Measurements from ENCODE around the gene OTOS. TPM values are rescaled to one million over a fixed set of nuclear protein-coding genes. Genes with fewer than 3 reads are reported as not detected.

OTOS gene
- total RNA-seq, 1 experiment from 2014 or later = not detected

- Histone ChIP-seq H3K27ac (ENCODE audit: low read length) (no peak overlapping the region), H3K27me3 (ENCODE audit: control insufficient read depth, insufficient read depth, low read length) (peaks cover 12% of the 10 kb centered on the region), H3K4me3 (ENCODE audit: low read depth in 2 of 2, low read length in 2 of 2) (no peak overlapping the region), H3K9me3 (ENCODE audit: control insufficient read depth, insufficient read depth, low read depth, low read length) (no peaks in the 10 kb centered on the region), H3K36me3 (ENCODE audit: control insufficient read depth, insufficient read depth, low read length) (no peaks in the 10 kb centered on the region), H3K4me1 (ENCODE audit: control insufficient read depth, insufficient read depth, low read length) (no peaks in the 10 kb centered on the region)
- TF ChIP-seq SIN3A (IDR thresholded peaks at IDR 0.05; ENCODE audit: borderline replicate concordance, insufficient read depth, low read depth, low read length) = no peak
- TF ChIP-seq TCF7L2 (IDR thresholded peaks at IDR 0.05; ENCODE audit: low read depth, low read length) = no peak
- no peak for TF ChIP-seq REST (IDR thresholded peaks at IDR 0.05; ENCODE audit: insufficient read depth in 1 of 2, low read depth in 2 of 2, low read length in 1 of 2)
- TF ChIP-seq CTCF (IDR thresholded peaks at IDR 0.05) = no peak
- no peak for TF ChIP-seq POLR2AphosphoS5 (IDR thresholded peaks at IDR 0.05; ENCODE audit: low read depth, low read length)
- no peak for ATAC-seq
- no peak for DNase-seq (ENCODE audit: low read depth, low spot score)
- no TSS peak for BruUV-seq (replicated peaks)
- POLR2A ChIA-PET = no interaction called here
- intact Hi-C loops (cut with micrococcal nuclease; ENCODE audit: unreplicated experiment) (no loop called here), in situ Hi-C loops (cut with HindIII; ENCODE audit: low pct_unique_long_range_greater_than_20kb, low sequenced_read_pairs) (no loop called here)
- CTCF ChIA-PET = no interaction called here
Observed at GRCh38 chr2:240182001-240182400, 41.5 kb upstream of the OTOS start.

GRCh38 chr2:240179941-240180666, 39.6 kb upstream of the OTOS start:
- ChIA-PET CTCF (no interaction called here), POLR2A (no interaction called here)
- no peaks in the 10 kb centered on the region for H3K4me1 ChIP-seq (ENCODE audit: control insufficient read depth, insufficient read depth, low read length)
- H3K4me3 ChIP-seq (ENCODE audit: low read depth in 2 of 2, low read length in 2 of 2) = no peak overlapping the region
- H3K27me3 ChIP-seq (ENCODE audit: control insufficient read depth, insufficient read depth, low read length) = peaks cover 28% of the 10 kb centered on the region
- in situ Hi-C loops (cut with HindIII; ENCODE audit: low pct_unique_long_range_greater_than_20kb, low sequenced_read_pairs) = no loop called here
- no peak; the same call in 1 of the 2 replicates for ATAC-seq
- H3K36me3 ChIP-seq (ENCODE audit: control insufficient read depth, insufficient read depth, low read length) = no peaks in the 10 kb centered on the region
- no peak for TF ChIP-seq POLR2AphosphoS5 (IDR thresholded peaks at IDR 0.05; ENCODE audit: low read depth, low read length)
- TF ChIP-seq CTCF (IDR thresholded peaks at IDR 0.05) = no peak
- TF ChIP-seq SIN3A (IDR thresholded peaks at IDR 0.05; ENCODE audit: borderline replicate concordance, insufficient read depth, low read depth, low read length) = no peak
- TF ChIP-seq TCF7L2 (IDR thresholded peaks at IDR 0.05; ENCODE audit: low read depth, low read length) = no peak
- no peak for TF ChIP-seq REST (IDR thresholded peaks at IDR 0.05; ENCODE audit: insufficient read depth in 1 of 2, low read depth in 2 of 2, low read length in 1 of 2)
- intact Hi-C loops (cut with micrococcal nuclease; ENCODE audit: unreplicated experiment) = no loop called here
- BruUV-seq (replicated peaks) = no TSS peak
- H3K9me3 ChIP-seq (ENCODE audit: control insufficient read depth, insufficient read depth, low read depth, low read length) = no peaks in the 10 kb centered on the region
- no peak for DNase-seq (ENCODE audit: low read depth, low spot score)
- H3K27ac ChIP-seq (ENCODE audit: low read length) = no peak overlapping the region
